ENCODE data around the gene CD47.

Gene CD47

DNA sequence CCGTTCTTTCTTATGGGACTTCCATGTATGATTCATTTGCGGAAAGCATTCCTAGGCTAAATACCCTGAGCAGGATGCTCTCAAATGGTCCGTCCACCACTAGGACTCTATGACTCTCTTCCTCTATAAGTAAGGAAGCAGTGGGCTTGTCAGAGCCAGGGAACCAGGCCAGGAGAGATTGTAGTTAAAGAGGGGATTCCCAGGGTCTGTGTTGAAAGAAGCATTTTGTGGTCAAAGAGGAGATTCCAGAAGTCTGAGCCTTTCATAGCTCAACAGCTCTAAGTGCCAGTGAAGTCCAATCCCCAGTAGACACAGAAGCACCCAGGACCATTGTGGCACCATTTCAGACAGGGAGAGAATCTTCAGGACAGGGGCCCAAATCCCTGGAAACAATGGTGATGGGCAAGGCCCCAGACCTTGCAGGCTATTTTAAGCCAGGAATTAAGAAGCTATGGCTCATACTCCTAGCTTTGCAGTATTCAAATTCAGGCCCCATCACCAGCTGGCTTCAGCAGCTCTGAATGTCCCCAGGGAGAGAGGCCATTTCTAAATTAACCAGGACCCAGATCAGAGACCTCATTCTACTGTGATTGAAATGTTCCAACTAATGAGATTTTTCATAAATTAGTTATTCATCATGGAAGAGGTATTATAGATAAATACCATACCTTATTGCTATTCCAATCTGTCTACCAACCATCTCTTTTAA lies 81.7 kb downstream of the CD47 start:
- no peak for DNase-seq

GRCh38 chr3:108008106-108008505 lies 82.7 kb downstream of the CD47 start:
- DNase-seq, result no peak

- no peak for DNase-seq
These were observed 83.9 kb downstream of the CD47 start for GRCh38 chr3:108006881-108007331.

GRCh38 chr3:108006077-108006771 lies 84.6 kb downstream of the CD47 start:
- no peak for DNase-seq

- no peak for DNase-seq
These were observed 86.2 kb downstream of the CD47 start for GRCh38 chr3:108004647-108005046.

GRCh38 chr3:108001457-108001856 lies 89.4 kb downstream of the CD47 start:
- DNase-seq, result no peak

GRCh38 chr3:107999215-107999775 lies 91.5 kb downstream of the CD47 start:
- DNase-seq, result no peak

DNA sequence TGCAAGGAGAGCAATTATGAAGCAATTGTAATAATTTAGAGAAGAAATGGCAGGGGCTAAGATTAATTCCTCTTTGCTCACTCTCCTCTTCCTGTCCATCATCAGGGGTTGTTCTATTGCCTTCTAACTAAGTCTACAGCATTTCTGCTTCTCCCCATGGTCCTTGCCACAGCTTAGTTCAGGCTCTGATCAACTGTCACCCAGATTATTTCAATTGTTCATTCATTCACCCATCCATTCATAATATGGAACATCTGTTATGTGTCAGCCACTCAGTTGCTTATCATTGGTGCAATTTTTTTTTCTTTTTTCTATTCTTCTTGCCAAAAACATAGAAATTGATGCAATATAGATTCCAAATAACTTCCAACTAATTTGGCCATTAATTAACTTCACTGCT lies 93.2 kb downstream of the CD47 start:
- no peak for DNase-seq

- no peak for DNase-seq
These were observed 95.0 kb downstream of the CD47 start for GRCh38 chr3:107995823-107996222.

GRCh38 chr3:107994956-107995715 lies 95.7 kb downstream of the CD47 start:
- no peak for DNase-seq

DNA sequence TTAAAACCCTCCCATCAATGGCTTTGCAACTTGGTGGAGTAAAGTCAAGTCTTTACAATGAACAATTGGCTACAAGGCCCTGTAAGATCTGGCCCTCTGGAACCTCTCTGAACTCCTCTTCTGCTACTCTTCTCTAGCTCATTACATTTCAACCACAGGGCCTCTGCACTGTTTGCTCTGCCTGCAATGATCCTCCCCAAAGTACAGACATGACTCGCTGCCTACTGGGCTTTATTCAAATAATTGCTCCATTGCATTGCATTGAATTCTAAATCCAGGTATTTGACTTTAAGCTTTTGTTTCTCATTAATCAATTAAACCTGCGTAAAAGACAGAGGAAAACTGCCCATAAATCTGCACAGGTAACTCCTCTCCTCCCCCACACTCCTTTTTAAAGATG lies 96.7 kb downstream of the CD47 start:
- DNase-seq, result no peak

GRCh38 chr3:107993771-107994170 lies 97.1 kb downstream of the CD47 start:
- DNase-seq, result no peak
